HCT116 (cell line): ENCODE results near the gene LCNL1.
"Not testable (repeated sequence)": the region's sequence is repeated elsewhere in the genome, so short reads cannot be mapped to it uniquely, and the experiment has no call there.

Source experiments
- CTCF ChIP-seq, 3 experiments: fragments of 200-600 bp in 1 of 3; sonication (generic) in 1 of 3; IDR thresholded peaks in 2 of 3; conservative IDR thresholded peaks in 1 of 3; 2 replicates each; pipeline ENCODE4 v1.5.1; 2012 to 2017; ENCODE audit warnings: low read depth in 2 of 3, low read length in 2 of 3, antibody characterized with exemption in 1 of 3, borderline replicate concordance in 1 of 3, control low read depth in 1 of 3, mild to moderate bottlenecking in 1 of 3, mixed read lengths in 1 of 3, mixed run types in 1 of 3, moderate library complexity in 1 of 3; ENCODE audit not compliant: insufficient read depth in 1 of 3
- POLR2AphosphoS5 ChIP-seq: IDR thresholded peaks from 2 replicates; pipeline ENCODE4 v1.6.1; 2011; ENCODE audit warnings: mild to moderate bottlenecking, low read depth, low read length, moderate library complexity
- RAD21 ChIP-seq: IDR thresholded peaks from 2 replicates; pipeline ENCODE4 v1.6.1; 2012; ENCODE audit warnings: low read depth, mild to moderate bottlenecking
- REST ChIP-seq: IDR thresholded peaks from 2 replicates; pipeline ENCODE4 v1.6.1; 2012; ENCODE audit warnings: low read depth
- SIN3A ChIP-seq: IDR thresholded peaks from 2 replicates; pipeline ENCODE4 v1.6.1; 2012; ENCODE audit warnings: low read depth
- SP1 ChIP-seq: IDR thresholded peaks from 2 replicates; pipeline ENCODE4 v1.6.1; 2012; ENCODE audit warnings: low read depth
- YY1 ChIP-seq: IDR thresholded peaks from 2 replicates; pipeline ENCODE4 v1.6.1; 2011; ENCODE audit warnings: low read length, low read depth, moderate library complexity, mild to moderate bottlenecking; ENCODE audit not compliant: insufficient replicate concordance; ENCODE audit errors: extremely low read depth
- ZBTB33 ChIP-seq: IDR thresholded peaks from 2 replicates; pipeline ENCODE4 v1.6.1; 2011; ENCODE audit warnings: mild to moderate bottlenecking, low read length, moderate library complexity; ENCODE audit not compliant: insufficient replicate concordance; ENCODE audit errors: extremely low read depth
- ZFX ChIP-seq: fragments of 450-650 bp; IDR thresholded peaks from 2 replicates; pipeline ENCODE4 v1.6.1; 2017

GRCh38 chr9:137004285-137004684 is 21.5 kb downstream of the LCNL1 start:
- peak in 2 of 3 experiments; percentile 26 to 47; a peak in 3 of 6 replicates for TF ChIP-seq CTCF (IDR thresholded peaks at IDR 0.05 in 2 of 3, conservative IDR thresholded peaks at IDR 0.05 in 1 of 3; ENCODE audit: borderline replicate concordance in 1 of 3, insufficient read depth in 1 of 3, low read depth in 2 of 3, low read length in 2 of 3)
- not testable (repeated sequence) for TF ChIP-seq SP1, POLR2AphosphoS5, ZBTB33, YY1, RAD21, ZFX, REST, SIN3A
